Measurements from ENCODE around the gene RRP36.

The RRP36 gene

GRCh38 chr6:43058531-43058930, 37.1 kb downstream of the RRP36 start:
- TF ChIP-seq, protein P1, sequence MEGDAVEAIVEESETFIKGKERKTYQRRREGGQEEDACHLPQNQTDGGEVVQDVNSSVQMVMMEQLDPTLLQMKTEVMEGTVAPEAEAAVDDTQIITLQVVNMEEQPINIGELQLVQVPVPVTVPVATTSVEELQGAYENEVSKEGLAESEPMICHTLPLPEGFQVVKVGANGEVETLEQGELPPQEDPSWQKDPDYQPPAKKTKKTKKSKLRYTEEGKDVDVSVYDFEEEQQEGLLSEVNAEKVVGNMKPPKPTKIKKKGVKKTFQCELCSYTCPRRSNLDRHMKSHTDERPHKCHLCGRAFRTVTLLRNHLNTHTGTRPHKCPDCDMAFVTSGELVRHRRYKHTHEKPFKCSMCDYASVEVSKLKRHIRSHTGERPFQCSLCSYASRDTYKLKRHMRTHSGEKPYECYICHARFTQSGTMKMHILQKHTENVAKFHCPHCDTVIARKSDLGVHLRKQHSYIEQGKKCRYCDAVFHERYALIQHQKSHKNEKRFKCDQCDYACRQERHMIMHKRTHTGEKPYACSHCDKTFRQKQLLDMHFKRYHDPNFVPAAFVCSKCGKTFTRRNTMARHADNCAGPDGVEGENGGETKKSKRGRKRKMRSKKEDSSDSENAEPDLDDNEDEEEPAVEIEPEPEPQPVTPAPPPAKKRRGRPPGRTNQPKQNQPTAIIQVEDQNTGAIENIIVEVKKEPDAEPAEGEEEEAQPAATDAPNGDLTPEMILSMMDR (IDR thresholded peaks at IDR 0.05; ENCODE audit: borderline replicate concordance, insufficient read depth, low read depth, low read length): no peak
- peak overlapping the region; percentile 73 for H3K4me3 ChIP-seq (ENCODE audit: low read depth, low read length)

- peak within 1 kb of the TSS; percentile 73 for H3K4me3 ChIP-seq (ENCODE audit: low read depth, low read length)
- TF ChIP-seq, protein P1 (IDR thresholded peaks at IDR 0.05; ENCODE audit: borderline replicate concordance, insufficient read depth, low read depth, low read length): no peak
These were observed 38.0 kb downstream of the RRP36 start, which contains the start of the genes KLC4 and MRPL2 for GRCh38 chr6:43059168-43060033. KLC4 (plus strand) TSS chr6:43059631; CDS start chr6:43061336, 1,705 bp downstream. MRPL2 (minus strand) TSS chr6:43059434; CDS start chr6:43059381, 53 bp downstream.

GRCh38 chr6:43060034-43060754, 38.8 kb downstream of the RRP36 start:
- H3K4me3 ChIP-seq (ENCODE audit: low read depth, low read length): peak overlapping the region; percentile 70
- TF ChIP-seq, protein P1 (IDR thresholded peaks at IDR 0.05; ENCODE audit: borderline replicate concordance, insufficient read depth, low read depth, low read length): no peak

- H3K4me3 ChIP-seq (ENCODE audit: low read depth, low read length): no peak overlapping the region
- TF ChIP-seq, protein P1 (IDR thresholded peaks at IDR 0.05; ENCODE audit: borderline replicate concordance, insufficient read depth, low read depth, low read length): no peak
These were observed 39.6 kb downstream of the RRP36 start for GRCh38 chr6:43060755-43061633.

- TF ChIP-seq, protein P1 (IDR thresholded peaks at IDR 0.05; ENCODE audit: borderline replicate concordance, insufficient read depth, low read depth, low read length): no peak
- H3K4me3 ChIP-seq (ENCODE audit: low read depth, low read length): no peak overlapping the region
These were observed 40.4 kb downstream of the RRP36 start for GRCh38 chr6:43061861-43062260.

- H3K4me3 ChIP-seq (ENCODE audit: low read depth, low read length): no peak overlapping the region
- TF ChIP-seq, protein P1 (IDR thresholded peaks at IDR 0.05; ENCODE audit: borderline replicate concordance, insufficient read depth, low read depth, low read length): no peak
These were observed 41.4 kb downstream of the RRP36 start for GRCh38 chr6:43062818-43063217.

All from GM12875 (cell line).